Activated gamma-delta T cell treated with Interleukin-2 at 50 U/mL for 16 hours (primary cell): ENCODE data around the gene MT3.

Experiments
- DNase-seq: peaks from one replicate; pipeline ENCODE4 v3.0.0-alpha.2; 2020

Gene MT3

DNA sequence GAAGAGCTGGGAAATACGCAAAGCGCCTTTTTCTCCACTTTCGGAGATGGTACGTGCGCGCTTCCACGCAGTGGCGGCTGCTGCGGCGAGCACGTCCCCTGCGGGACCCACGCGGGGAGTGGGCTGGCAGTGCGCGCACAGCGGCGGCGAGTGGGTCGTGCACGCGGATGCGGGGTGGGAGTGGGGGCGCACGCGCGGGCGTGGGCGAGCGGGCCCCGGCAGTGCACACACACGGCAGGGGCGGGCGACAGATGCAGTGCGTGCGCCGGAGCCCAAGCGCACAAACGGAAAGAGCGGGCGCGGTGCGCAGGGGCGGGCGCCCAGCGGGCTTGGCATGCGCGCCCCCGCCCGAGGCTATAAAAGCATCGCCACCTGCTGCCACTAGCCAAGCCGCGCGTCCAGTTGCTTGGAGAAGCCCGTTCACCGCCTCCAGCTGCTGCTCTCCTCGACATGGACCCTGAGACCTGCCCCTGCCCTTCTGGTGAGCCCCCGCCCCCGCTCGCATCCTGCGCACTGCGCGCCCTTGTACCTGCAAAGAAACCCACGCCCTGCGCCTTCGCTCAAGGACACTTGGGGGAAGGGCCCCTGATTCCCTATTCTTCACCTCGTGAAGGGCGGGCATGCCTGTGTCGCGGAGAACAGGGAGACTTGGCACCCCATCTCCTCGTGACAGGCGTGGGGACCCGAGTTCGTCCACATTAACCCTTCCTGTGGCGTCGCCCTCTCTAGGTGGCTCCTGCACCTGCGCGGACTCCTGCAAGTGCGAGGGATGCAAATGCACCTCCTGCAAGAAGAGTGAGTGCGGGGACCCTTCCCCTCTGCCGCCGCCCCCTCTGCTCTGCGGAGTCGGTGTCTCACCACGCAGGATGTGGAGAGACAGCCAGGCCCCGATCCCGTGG lies at the start of gene MT3:
Gene MT3 (plus strand): TSS at position 388 of the 899 bp plus-strand sequence. CDS start 63 bp downstream, at position 451.
- DNase-seq: no peak

DNA sequence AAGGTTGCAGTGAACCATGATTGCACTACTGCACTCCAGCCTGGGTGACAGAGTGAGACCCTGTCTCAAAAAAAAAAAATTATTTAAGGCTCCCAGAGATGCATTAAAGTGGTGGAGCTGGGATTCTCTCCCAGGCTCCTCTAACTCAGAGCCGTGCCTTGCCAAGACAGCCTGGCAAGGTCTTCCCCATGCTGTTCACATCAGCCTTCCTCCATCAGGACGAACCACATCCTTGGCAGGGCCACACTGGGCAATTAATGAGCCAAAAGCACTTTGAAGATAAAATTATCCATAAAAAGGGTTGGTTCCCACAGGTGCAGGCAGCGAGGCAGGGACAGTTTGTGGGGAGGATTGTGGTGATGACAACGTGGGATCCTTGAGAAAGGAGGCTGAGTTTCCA lies 49.7 kb upstream of the MT3 start:
- DNase-seq: no peak

GRCh38 chr16:56542039-56542438 lies 47.3 kb upstream of the MT3 start:
- no peak for DNase-seq

GRCh38 chr16:56547120-56547948 lies 42.0 kb upstream of the MT3 start:
- DNase-seq: no peak

GRCh38 chr16:56547949-56548567 lies 41.3 kb upstream of the MT3 start:
- no peak for DNase-seq

DNA sequence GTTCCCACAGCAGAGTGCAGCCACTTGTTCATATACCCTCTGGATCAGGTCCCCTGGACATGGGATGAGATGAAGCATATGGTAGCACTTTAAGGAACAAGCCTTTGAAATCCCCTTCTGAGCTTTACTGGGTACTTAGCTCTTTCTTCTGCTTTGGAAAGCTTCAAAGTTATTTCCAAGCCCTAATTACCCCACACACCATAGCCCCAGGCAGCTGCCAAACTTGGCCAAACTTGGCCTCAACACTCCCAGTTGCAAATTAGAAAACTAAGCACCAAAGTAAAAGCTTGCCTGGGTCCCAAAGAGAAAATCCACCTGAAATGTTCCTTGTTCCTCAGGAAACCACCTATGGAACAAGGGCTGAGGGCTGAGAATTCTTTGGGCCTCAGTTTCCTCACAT lies 40.2 kb upstream of the MT3 start:
- no peak for DNase-seq

DNA sequence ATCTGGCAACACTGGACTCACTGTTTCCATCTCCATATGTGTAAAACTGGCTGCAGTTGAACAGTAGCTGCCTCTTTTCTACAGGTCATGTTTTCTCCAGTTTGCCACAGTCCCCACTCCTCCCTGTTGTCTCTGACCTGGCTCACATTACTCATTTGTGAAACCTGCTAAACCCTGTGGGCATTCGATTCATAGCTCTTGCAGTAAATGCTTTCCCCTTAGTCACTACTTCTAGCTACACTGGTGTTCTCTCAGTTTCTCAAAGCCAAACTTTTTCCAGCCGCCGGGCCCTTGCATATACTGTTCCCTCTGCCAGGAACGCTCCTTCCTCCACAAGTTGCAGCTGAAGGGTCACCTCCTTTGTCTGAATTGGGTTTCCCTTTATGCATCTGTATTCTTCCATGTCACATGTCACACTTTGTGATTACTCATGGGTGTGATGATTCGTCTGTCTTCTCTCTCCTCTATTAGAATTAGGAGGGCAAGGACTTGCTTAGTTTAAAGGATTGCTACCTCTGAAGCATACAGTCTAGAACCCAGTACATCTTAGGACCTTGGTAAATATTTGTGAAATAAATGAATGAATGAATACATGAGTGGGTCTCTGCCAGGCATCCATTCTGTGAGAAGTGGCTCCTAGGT lies 39.5 kb upstream of the MT3 start:
- DNase-seq: no peak

DNA sequence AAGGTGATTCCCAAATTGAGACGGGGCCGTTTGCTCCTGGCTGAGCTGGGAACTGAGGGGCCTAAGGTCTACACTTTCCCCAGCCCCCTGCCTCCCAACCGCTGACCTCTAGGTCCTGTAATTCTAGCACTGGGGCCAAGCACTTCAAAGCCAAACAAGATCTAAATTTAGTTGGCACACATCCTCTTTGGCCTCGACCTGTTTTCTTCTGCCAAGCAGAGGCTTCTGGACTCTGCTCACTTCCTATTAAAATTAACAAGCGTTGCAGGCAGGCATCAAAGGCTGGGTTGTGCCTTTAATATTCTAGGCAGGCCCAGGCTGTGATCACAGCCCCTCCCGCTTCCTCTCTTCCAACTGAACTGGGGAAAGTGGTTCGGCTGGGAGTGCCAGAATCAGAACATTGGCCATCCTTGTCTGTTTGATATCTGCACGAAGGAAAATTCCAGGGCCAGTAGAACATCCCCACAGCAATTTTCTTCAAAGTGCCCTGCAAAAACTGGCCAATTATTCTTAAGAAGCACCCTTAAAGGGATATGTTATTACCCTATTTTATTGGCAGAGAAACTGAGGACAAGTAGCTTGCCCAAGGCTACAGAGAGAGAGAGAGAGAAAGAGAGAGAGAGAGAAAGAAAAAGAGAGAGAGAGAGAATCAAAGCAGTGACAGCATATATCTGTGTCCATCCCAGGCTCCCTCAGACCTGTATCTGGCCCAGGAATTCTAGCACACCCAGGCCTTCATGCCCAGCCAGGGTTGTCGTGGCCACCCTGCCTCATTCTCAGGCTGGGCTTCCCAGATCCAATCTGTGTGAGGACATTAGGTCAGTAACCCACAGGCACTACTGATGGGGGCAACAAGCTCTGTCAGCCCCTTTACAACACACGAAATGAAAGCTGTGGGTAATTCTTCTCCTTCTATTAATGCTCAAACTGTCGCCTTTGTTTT lies 37.3 kb upstream of the MT3 start:
- no peak for DNase-seq

GRCh38 chr16:56554441-56554840 lies 34.9 kb upstream of the MT3 start:
- no peak for DNase-seq

- no peak for DNase-seq
Measured at GRCh38 chr16:56558024-56558747, 31.1 kb upstream of the MT3 start.

DNA sequence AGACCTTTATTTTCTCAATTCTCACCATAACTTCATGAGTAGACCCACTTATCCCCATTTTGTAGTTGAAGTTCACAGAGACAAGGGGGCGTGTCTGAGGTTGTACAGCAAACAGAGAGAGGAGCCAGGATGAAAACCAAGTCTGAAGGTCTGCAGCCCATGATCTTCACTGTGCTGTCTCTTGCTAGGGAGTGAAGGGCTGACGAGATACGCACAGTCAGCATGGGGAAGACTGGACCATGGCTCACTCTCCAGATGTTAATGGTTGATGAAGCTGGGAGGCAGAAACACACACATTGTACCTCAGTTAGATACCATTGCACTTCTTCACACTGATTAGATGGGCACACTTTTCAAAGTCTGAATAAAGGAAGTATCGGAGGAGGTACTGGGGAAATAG lies 30.2 kb upstream of the MT3 start:
- no peak for DNase-seq

DNA sequence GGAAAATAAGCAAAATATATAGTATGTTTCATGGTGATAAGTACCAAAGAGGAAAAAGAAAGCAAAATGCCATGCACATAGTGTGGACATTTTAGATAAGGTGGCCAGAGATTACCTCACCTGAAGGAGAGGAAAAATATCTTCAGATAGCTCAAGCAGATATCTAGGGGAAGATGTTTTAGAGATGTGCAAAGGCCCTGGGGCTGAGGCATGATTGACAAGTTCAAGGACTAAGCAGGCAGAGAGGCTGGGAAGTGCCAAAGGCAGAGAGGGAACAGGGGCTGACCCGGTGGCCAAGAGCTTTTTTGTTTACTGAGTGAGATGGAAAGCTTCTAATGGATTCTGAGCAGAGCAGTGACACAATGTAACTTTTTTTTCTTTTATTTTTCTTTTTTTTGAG lies 28.9 kb upstream of the MT3 start:
- no peak for DNase-seq

- no peak for DNase-seq
Measured at GRCh38 chr16:56561126-56561525, 28.2 kb upstream of the MT3 start.

DNA sequence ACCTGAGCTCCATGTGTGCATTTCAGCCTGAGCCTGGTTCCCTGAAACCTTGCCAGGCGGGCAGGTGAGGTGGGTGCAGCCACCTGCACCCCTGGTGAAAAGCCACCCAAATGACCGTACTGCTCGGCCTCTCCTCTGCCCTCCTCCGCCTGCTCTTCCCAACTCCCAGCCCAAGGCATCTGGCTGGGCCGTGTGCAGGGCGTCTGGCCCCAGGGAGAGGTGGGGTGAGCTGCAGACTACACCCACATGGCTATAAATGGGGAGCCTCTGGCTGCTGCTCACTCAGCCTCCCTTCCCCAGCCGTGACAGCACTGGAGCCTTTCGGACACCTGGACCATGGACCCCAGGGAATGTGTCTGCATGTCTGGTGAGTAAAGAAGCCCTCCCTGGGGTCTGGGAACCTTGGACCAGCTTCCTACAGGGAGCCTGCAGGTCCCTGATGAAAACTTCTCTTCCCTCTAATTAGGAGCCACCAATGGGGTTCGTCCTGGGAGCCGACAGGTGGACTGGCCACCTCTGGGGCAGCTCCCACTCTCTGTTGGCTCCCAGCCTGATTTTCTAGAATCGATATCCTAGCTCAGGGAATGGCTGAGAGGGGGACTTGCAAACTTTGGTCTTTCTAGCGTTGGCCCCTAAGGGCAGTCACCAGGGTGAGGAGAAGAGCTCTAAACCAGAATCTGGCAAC lies 24.4 kb upstream of the MT3 start, which contains the start of gene MT4:
Gene MT4 (plus strand): TSS at position 281 of the 685 bp plus-strand sequence. CDS start 56 bp downstream, at position 337.
- DNase-seq: no peak

- DNase-seq: no peak
Measured at GRCh38 chr16:56569971-56570370, 19.4 kb upstream of the MT3 start.

DNA sequence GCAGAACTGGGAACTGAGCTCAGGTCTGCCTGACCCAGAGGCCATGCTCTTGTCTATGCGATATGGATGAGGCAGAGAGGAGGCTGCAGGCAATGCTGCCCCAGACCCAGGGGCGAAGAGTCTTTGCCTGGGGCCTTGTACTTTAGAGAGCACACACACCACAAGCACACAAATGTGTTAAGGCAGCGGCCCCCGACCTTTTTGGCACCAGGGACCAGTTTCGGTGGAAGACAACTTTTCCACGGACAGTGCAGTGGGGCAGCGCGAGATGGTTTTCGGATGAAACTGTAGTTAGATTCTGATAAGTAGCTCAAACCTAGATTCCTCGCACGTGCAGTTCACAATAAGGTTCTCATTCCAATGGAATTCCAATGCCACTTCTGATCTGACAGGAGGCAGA lies 17.8 kb upstream of the MT3 start:
- DNase-seq: no peak

- no peak for DNase-seq
Measured at GRCh38 chr16:56574625-56575024, 14.7 kb upstream of the MT3 start.

DNA sequence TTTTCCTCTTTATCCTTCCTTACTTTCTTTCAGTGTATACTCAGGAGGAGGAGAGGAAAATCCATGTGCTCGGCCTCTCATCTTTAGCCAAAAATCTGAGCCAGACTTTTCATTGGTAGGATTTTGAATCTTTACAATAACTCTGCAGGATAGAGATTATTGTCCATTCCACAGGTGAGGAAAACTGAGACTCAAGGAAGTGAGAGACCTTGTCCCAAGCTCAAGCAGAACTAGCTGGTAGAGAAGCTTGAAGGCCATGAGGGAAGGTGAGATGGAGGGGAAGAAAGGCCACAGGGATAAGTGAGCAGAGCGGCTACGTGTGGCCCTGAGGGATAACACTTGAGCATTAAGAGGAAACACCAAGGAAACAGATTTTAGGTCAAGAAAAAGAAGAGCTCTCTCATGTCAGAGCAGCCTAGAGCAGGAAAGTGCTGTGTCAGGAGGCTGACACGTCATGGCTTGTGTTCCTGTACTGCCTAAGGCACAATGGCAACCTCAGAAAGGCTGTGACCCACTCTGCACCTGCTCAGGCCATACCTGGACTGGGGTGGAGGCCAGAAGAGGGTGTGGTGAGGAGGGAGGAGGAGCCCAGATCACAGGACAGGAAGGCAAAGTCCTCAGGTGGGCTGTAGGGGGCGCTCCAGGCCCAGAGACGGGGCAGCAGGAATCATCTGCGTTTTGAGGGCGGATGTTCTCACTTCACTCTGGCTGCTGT lies 12.6 kb upstream of the MT3 start:
- peak; percentile 76 for DNase-seq

DNA sequence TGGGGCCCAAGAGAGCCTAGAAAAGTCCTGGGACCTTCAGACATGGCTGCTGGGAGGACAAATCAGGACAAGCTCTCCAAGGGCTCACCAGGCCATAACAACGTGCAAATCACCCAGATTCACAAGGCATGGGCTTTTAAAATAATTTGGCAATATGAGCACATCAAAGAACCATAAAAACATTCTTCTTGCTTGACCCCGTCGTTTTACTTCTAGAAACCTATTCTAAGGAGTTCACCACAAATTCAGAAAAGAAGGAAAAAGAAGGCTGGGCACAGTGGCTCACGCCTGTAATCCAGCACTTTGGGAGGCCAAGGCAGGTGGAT lies 12.1 kb upstream of the MT3 start:
- DNase-seq: no peak
